ENCODE measurements around the gene STAT1.

DNA sequence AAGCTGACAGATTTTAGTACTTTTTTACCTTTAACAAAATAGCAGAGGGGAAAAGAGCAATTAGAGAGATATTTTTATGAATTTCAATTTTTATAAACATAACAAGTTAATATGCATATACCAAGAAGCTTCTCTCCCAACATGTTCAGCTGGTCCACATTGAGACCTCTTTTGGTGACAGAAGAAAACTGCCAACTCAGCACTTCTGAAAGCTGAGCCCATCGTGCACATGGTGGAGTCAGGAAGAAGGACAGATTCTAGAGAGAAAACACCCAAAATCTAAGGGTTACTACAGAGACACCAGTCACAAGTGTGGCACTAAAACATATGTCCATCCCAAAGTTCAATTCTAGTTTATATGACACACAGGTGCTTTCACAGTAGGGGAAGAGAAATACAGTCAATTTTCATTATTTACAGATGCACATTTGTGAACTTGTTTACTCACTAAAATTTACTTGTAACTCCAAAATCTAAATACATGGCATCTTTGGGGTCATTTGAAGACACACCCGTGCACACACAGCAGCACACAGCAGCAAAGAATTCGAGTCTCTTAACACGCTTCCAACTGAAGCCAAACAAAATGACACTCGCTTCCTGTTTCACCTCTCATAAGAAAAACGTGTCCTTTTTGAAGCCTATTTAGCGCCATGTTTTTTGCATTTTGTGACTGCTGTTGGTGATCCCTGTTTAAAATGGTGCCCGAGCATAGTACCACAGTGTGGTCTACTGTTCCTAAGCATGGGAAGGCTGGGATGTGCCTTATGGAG, 31.5 kb downstream of the STAT1 start:
- TF ChIP-seq POLR2A (IDR thresholded peaks at IDR 0.05) = no peak
- TF ChIP-seq, protein P1, sequence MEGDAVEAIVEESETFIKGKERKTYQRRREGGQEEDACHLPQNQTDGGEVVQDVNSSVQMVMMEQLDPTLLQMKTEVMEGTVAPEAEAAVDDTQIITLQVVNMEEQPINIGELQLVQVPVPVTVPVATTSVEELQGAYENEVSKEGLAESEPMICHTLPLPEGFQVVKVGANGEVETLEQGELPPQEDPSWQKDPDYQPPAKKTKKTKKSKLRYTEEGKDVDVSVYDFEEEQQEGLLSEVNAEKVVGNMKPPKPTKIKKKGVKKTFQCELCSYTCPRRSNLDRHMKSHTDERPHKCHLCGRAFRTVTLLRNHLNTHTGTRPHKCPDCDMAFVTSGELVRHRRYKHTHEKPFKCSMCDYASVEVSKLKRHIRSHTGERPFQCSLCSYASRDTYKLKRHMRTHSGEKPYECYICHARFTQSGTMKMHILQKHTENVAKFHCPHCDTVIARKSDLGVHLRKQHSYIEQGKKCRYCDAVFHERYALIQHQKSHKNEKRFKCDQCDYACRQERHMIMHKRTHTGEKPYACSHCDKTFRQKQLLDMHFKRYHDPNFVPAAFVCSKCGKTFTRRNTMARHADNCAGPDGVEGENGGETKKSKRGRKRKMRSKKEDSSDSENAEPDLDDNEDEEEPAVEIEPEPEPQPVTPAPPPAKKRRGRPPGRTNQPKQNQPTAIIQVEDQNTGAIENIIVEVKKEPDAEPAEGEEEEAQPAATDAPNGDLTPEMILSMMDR (IDR thresholded peaks at IDR 0.05) = no peak
- TF ChIP-seq EP300 (IDR thresholded peaks at IDR 0.05) = no peak
- no peak for TF ChIP-seq POLR2AphosphoS5 (IDR thresholded peaks at IDR 0.05)
